GM15510 (cell line): Measurements from ENCODE around the gene PRKACG.
A peak's percentile ranks its signal among the peaks of the same experiment; 100 is the strongest.

Experiments used
- POLR2A ChIP-seq: IDR thresholded peaks from 3 replicates; pipeline ENCODE4 v1.6.1; 2011; ENCODE audit warnings: borderline replicate concordance; ENCODE audit not compliant: insufficient read length; ENCODE audit errors: extremely low read depth

The PRKACG gene

GRCh38 chr9:69014013-69014412 is at the start of gene PRKACG:
Gene PRKACG, minus strand, starts transcription at chr9:69014113. Its CDS starts 21 bp downstream, at chr9:69014092.
- no peak for TF ChIP-seq POLR2A

- TF ChIP-seq POLR2A, result no peak
Measured at GRCh38 chr9:69062195-69062594, 48.3 kb upstream of the PRKACG start.

- no peak for TF ChIP-seq POLR2A
Measured at GRCh38 chr9:69060766-69061165, 46.9 kb upstream of the PRKACG start.

DNA sequence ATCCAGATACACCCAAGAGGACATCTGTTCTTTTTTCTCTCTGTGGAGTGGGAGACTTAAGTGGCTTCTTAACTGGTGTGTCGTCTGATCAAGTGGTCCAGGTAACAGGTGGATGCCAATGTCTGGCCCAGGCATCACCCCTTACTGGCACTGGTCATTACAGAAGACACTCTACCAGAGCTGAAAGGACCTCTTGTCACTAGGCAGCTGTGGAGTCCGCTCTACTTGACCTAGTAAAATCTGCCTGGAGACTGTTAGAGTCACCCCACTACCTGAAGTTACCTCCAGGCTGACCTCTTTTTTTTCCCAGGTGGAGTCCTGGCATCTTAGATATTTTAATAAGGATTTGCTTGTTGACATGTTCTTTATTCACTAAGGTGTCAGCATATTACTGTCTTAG is 44.2 kb upstream of the PRKACG start:
- TF ChIP-seq POLR2A, result no peak

GRCh38 chr9:69056191-69056815 is 42.4 kb upstream of the PRKACG start:
- no peak for TF ChIP-seq POLR2A

DNA sequence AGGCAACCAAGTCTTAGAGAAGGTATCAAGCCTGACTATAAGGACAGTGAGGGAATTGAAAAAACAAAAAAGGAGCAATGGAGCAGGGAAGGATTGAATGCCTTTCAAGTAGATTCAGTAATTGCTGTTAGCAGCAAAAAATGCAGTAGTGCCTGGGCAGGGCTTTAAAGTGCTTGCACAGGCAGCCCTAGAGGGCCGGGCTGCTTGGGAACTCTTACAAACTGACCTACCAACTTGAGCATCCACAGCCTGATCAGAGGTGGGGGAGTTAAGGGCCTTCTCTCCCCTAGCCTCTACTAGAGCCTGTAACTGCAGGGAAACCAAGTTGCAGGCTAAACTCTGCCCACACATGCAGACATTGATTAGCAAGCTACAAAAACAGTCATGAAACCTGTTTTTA is 41.1 kb upstream of the PRKACG start:
- no peak for TF ChIP-seq POLR2A

DNA sequence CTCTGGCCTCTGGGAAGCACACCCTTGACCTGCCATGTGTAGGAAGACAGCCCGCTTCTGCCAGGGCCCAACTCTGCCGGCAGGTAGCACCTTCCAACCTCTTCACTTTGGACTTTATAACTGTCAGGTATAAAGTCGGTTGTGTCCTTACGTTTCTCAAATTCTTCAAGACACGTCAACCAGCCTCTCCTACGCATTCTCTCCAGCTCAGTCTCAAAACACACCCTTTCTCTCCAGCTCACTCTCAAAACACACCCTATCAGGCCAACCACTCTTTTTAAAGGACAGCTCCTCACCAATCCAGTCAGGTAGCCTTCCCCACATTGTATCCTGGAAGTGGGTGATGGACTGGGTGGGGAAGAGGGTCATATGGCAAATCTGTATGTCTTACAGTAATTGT is 35.2 kb upstream of the PRKACG start:
- TF ChIP-seq POLR2A, result no peak

- TF ChIP-seq POLR2A, result no peak
Measured at GRCh38 chr9:69047371-69047770, 33.5 kb upstream of the PRKACG start.

GRCh38 chr9:69046723-69047122 is 32.8 kb upstream of the PRKACG start:
- TF ChIP-seq POLR2A, result no peak

- no peak for TF ChIP-seq POLR2A
Measured at GRCh38 chr9:69045821-69046220, 31.9 kb upstream of the PRKACG start.

GRCh38 chr9:69044240-69045219 is 30.6 kb upstream of the PRKACG start:
- TF ChIP-seq POLR2A, result no peak

DNA sequence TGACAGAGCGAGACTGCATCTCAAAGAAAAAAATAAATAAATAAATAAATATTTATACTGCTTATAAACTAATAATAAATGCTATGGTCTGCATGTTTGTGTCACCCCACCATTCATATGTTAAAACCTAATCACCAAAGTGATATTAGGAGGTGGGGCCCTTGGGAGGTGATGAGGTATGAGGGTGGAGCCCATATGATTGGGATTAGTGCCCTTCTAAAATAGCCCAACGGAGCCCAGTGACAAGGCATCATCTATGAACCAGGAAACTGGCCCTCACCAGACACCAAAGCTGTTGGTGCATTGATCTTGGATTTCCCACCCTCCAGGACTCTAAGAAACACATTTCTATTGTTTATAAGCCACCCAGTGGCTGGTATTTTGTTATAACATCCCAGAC is 26.7 kb upstream of the PRKACG start:
- no peak for TF ChIP-seq POLR2A

DNA sequence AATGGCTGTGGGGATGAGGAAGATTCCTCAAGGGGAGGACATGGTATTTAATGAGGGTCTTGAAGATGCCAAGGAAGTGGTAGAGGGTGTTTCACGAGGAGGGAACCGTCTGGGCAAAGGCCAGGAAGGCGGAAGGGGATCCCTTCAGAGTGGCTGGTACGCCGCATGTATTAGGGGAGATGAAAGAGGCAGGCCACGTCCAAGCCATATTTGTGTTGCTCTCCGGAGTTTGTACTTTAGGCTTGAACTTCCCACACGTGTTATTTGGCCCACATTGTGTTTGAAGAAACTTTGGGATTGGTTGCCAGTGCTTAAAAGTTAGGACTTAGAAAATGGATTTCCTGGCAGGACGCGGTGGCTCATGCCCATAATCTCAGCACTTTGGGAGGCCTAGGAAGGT is 22.9 kb upstream of the PRKACG start:
- no peak for TF ChIP-seq POLR2A

DNA sequence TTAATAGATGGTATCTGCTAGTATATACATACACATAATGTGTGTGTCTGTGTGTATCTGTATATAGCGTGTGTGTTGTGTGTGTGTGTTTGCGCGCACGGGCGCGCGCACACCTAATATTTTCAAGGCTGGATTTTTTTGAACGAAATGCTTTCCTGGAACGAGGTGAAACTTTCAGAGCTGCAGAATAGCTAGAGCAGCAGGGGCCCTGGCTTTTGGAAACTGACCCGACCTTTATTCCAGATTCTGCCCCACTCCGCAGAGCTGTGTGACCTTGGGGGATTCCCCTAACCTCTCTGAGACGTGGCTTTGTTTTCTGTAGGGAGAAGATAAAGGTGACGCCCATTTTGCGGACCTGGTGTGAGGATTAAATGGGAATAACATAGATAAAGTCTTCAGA is 22.4 kb upstream of the PRKACG start:
- TF ChIP-seq POLR2A, result no peak

DNA sequence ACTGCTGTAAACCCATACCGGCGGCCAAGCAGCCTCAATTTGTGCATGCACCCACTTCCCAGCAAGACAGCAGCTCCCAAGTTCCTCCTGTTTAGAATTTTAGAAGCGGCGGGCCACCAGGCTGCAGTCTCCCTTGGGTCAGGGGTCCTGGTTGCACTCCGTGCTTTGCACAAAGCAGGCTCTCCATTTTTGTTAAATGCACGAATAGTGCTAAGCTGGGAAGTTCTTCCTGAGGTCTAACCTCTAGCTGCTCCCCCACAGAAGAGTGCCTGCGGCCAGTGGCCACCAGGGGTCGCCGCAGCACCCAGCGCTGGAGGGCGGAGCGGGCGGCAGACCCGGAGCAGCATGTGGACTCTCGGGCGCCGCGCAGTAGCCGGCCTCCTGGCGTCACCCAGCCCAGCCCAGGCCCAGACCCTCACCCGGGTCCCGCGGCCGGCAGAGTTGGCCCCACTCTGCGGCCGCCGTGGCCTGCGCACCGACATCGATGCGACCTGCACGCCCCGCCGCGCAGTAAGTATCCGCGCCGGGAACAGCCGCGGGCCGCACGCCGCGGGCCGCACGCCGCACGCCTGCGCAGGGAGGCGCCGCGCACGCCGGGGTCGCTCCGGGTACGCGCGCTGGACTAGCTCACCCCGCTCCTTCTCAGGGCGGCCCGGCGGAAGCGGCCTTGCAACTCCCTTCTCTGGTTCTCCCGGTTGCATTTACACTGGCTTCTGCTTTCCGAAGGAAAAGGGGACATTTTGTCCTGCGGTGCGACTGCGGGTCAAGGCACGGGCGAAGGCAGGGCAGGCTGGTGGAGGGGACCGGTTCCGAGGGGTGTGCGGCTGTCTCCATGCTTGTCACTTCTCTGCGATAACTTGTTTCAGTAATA is 21.8 kb upstream of the PRKACG start, which contains the start of gene FXN:
FXN (plus strand) TSS at position 315 of the 871 bp plus-strand sequence; CDS start at position 346, 31 bp downstream.
- peak; percentile 62 for TF ChIP-seq POLR2A

- TF ChIP-seq POLR2A, result no peak
Measured at GRCh38 chr9:69034071-69034470, 20.2 kb upstream of the PRKACG start.
